C4-2B (cell line): ENCODE data around the gene CCDC81.

Experiments
- ZFX ChIP-seq: fragments of 450-650 bp; IDR thresholded peaks from 2 replicates; pipeline ENCODE4 v1.6.1; 2017
- TF ChIP-seq, protein P1 (sequence below): fragments of 450-650 bp; conservative IDR thresholded peaks from 2 replicates; pipeline ENCODE4 v1.5.1; 2017; ENCODE audit warnings: mild to moderate bottlenecking

DNA sequence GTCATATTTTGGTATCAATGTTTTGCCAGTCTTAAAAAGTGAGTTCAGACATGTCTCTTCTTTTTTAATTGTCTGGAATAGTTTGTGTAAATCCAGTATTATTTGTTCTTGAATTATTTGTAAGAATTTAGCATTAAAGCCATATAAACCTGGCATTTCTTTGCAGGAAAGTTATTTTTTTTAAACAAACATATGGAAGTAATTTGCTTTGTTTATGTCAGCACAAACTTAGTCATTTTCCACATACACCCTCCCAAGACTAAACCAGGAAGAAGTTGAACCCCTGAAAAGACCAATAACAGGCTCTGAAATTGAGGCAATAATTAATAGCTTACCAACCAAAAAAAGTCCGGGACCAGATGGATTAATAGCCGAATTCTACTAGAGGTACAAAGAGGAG, 9.1 kb upstream of the CCDC81 start:
- TF ChIP-seq, protein P1, sequence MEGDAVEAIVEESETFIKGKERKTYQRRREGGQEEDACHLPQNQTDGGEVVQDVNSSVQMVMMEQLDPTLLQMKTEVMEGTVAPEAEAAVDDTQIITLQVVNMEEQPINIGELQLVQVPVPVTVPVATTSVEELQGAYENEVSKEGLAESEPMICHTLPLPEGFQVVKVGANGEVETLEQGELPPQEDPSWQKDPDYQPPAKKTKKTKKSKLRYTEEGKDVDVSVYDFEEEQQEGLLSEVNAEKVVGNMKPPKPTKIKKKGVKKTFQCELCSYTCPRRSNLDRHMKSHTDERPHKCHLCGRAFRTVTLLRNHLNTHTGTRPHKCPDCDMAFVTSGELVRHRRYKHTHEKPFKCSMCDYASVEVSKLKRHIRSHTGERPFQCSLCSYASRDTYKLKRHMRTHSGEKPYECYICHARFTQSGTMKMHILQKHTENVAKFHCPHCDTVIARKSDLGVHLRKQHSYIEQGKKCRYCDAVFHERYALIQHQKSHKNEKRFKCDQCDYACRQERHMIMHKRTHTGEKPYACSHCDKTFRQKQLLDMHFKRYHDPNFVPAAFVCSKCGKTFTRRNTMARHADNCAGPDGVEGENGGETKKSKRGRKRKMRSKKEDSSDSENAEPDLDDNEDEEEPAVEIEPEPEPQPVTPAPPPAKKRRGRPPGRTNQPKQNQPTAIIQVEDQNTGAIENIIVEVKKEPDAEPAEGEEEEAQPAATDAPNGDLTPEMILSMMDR: no peak
- TF ChIP-seq ZFX: no peak
